HepG2 (cell line): Measurements from ENCODE around the gene ZNF771. TPM values are rescaled to one million over a fixed set of nuclear protein-coding genes. Genes with fewer than 3 reads are reported as not detected.

ENCODE experiments used
- ARNTL ChIP-seq: sonication (generic); formaldehyde crosslinking; IDR thresholded peaks from 2 replicates; pipeline ENCODE4 v1.4.0; 2020; ENCODE audit warnings: mild to moderate bottlenecking, missing genetic modification reagents
- CBX2 ChIP-seq, 2 experiments: fragments of 200-600 bp in 1 of 2; sonication (generic); formaldehyde crosslinking in 1 of 2; IDR thresholded peaks; 2 replicates each; pipeline versions ENCODE4 v1.7.0 to v1.8.1; 2018 to 2022; ENCODE audit warnings: low read depth in 2 of 2, low read length in 1 of 2, mild to moderate bottlenecking in 1 of 2, missing genetic modification reagents in 1 of 2
- CHCHD3 ChIP-seq: sonication (generic); formaldehyde crosslinking; IDR thresholded peaks from 2 replicates; pipeline ENCODE4 v1.8.0; 2022; ENCODE audit warnings: mild to moderate bottlenecking, missing genetic modification reagents, moderate library complexity
- DRAP1 ChIP-seq: IDR thresholded peaks from 2 replicates; pipeline ENCODE4 v1.6.1; 2016; ENCODE audit warnings: missing genetic modification reagents, missing compliant biosample characterization
- KDM1A ChIP-seq: IDR thresholded peaks from 2 replicates; pipeline ENCODE4 v1.6.1; 2016; ENCODE audit warnings: missing compliant biosample characterization
- MTA3 ChIP-seq: sonication (generic); formaldehyde crosslinking; IDR thresholded peaks from 2 replicates; pipeline ENCODE4 v1.4.0; 2020; ENCODE audit warnings: missing genetic modification reagents
- NCOA5 ChIP-seq: sonication (generic); formaldehyde crosslinking; IDR thresholded peaks from 2 replicates; pipeline ENCODE4 v1.4.0; 2020; ENCODE audit warnings: missing genetic modification reagents
- SOX6 ChIP-seq, 2 experiments: fragments of 450-650 bp in 1 of 2; sonication (generic) in 1 of 2; formaldehyde crosslinking in 1 of 2; IDR thresholded peaks; 2 replicates each; pipeline versions ENCODE4 v1.4.0 to v1.6.1; 2017 to 2020; ENCODE audit warnings: antibody characterized with exemption in 1 of 2, mild to moderate bottlenecking in 1 of 2, missing genetic modification reagents in 1 of 2
- TARDBP ChIP-seq: sonication (generic); formaldehyde crosslinking; IDR thresholded peaks from 2 replicates; pipeline ENCODE4 v1.8.0; 2022; ENCODE audit warnings: mild to moderate bottlenecking, missing genetic modification reagents
- TFDP1 ChIP-seq: IDR thresholded peaks from 2 replicates; pipeline ENCODE4 v1.6.1; 2016; ENCODE audit warnings: missing compliant biosample characterization, missing genetic modification reagents, borderline replicate concordance
- THAP9 ChIP-seq: sonication (generic); formaldehyde crosslinking; IDR thresholded peaks from 2 replicates; pipeline ENCODE4; 2020; ENCODE audit warnings: missing genetic modification reagents, mild to moderate bottlenecking, borderline replicate concordance
- ZBTB38 ChIP-seq: sonication (generic); formaldehyde crosslinking; IDR thresholded peaks from 2 replicates; pipeline ENCODE4 v1.5.1; 2020; ENCODE audit warnings: mild to moderate bottlenecking, missing genetic modification reagents
- ZFP36 ChIP-seq: fragments of 150-350 bp; IDR thresholded peaks from 2 replicates; pipeline ENCODE4 v1.6.1; 2018; ENCODE audit warnings: borderline replicate concordance, low read length, low read depth; ENCODE audit not compliant: partially characterized antibody
- ZNF10 ChIP-seq: sonication (generic); formaldehyde crosslinking; IDR thresholded peaks from 2 replicates; pipeline ENCODE4 v1.4.0; 2020; ENCODE audit warnings: mild to moderate bottlenecking, low read depth, missing genetic modification reagents, borderline replicate concordance
- polyA plus RNA-seq, 8 experiments: library from polyadenylated mRNA; depleted of rRNA in 3 of 8; stranded (reverse) in 7 of 8; unstranded in 1 of 8; fragments of >200 nt; fragmentation: Illumina TruSeq in 4 of 8; extraction: Trizol in 4 of 8; gene quantifications; 2 replicates each; pipeline versions ENCODE4 v1.2.1 to v1.2.3, GENCODE V29; 2011 to 2016; ENCODE audit warnings: low read depth in 4 of 8, missing spikeins in 1 of 8, mixed read lengths in 1 of 8; ENCODE audit not compliant: insufficient read depth in 1 of 8
- total RNA-seq, 5 experiments: library from RNA; depleted of rRNA; stranded (reverse); fragments of >200 nt; fragmentation: Illumina TruSeq; extraction: Trizol; gene quantifications; 2 replicates each; pipeline ENCODE4 v1.2.3, GENCODE V29; 2016; ENCODE audit warnings: low read depth in 1 of 5
- TF ChIP-seq, protein P1 (sequence below): sonication (generic); formaldehyde crosslinking; IDR thresholded peaks from 2 replicates; pipeline ENCODE4 v1.4.0; 2020; ENCODE audit warnings: missing genetic modification reagents
- TF ChIP-seq, protein P2 (sequence below): sonication (generic); formaldehyde crosslinking; IDR thresholded peaks from 2 replicates; pipeline ENCODE4 v1.4.0; 2020; ENCODE audit warnings: mild to moderate bottlenecking, low read depth, missing genetic modification reagents

Gene ZNF771
- total and polyA plus RNA-seq, 2 of the 13 experiments (the other 11 are each of a cell fraction or from before 2014, with no cell fraction given), result 5.0 to 11.8 TPM

DNA sequence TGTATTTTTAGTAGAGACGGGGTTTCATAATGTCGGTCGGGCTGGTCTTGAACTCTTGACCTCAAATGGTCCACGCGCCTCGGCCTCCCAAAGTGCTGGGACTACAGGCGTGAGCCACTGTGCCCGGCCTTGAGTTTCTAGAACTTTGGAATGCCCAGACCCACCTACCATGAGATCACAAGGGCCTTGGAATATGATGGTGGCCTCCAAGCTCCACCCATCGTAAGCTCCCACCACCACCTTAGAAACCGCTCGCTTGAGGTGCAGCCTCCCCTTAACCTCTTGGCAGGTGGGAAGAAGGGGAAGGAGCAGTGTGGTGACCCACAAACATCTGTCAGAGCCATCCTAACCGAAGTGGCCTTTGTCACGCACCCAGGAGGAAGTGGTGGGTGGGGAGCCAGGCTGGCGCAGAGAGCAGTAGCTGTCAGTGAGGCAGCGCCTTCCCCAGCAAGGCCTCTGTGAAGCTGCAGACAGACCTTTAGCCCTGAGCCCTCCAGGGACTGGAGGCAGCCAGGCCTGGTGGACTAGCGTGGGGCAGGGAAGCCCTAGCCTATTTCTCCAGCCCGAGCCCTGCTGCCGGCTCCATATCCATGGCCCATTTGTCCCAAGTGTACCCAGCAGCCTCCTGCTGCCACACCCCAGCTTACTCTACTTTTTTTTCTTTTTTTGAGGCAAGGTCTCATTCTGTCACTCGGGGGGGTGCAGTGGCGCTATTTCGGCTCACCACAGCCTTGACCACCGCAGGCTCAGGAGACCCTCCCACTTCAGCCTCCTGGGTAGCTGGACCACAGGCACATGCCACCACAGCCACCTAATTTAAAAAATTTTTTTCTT is 51.4 kb downstream of the ZNF771 start (continued):
- TF ChIP-seq CBX2 (IDR thresholded peaks at IDR 0.05; ENCODE audit: low read depth, low read length), result no peak
- TF ChIP-seq CBX2 (CRISPR knock-in tag; IDR thresholded peaks at IDR 0.05; ENCODE audit: low read depth), result no peak
- no peak for TF ChIP-seq KDM1A (CRISPR knock-in tag)
- TF ChIP-seq THAP9 (CRISPR knock-in tag), result peak; percentile 59; the same call in 1 of the 2 replicates
- no peak for TF ChIP-seq SOX6 (IDR thresholded peaks at IDR 0.05)
- TF ChIP-seq SOX6 (CRISPR knock-in tag; IDR thresholded peaks at IDR 0.05), result peak; percentile 66
- TF ChIP-seq, protein P1, sequence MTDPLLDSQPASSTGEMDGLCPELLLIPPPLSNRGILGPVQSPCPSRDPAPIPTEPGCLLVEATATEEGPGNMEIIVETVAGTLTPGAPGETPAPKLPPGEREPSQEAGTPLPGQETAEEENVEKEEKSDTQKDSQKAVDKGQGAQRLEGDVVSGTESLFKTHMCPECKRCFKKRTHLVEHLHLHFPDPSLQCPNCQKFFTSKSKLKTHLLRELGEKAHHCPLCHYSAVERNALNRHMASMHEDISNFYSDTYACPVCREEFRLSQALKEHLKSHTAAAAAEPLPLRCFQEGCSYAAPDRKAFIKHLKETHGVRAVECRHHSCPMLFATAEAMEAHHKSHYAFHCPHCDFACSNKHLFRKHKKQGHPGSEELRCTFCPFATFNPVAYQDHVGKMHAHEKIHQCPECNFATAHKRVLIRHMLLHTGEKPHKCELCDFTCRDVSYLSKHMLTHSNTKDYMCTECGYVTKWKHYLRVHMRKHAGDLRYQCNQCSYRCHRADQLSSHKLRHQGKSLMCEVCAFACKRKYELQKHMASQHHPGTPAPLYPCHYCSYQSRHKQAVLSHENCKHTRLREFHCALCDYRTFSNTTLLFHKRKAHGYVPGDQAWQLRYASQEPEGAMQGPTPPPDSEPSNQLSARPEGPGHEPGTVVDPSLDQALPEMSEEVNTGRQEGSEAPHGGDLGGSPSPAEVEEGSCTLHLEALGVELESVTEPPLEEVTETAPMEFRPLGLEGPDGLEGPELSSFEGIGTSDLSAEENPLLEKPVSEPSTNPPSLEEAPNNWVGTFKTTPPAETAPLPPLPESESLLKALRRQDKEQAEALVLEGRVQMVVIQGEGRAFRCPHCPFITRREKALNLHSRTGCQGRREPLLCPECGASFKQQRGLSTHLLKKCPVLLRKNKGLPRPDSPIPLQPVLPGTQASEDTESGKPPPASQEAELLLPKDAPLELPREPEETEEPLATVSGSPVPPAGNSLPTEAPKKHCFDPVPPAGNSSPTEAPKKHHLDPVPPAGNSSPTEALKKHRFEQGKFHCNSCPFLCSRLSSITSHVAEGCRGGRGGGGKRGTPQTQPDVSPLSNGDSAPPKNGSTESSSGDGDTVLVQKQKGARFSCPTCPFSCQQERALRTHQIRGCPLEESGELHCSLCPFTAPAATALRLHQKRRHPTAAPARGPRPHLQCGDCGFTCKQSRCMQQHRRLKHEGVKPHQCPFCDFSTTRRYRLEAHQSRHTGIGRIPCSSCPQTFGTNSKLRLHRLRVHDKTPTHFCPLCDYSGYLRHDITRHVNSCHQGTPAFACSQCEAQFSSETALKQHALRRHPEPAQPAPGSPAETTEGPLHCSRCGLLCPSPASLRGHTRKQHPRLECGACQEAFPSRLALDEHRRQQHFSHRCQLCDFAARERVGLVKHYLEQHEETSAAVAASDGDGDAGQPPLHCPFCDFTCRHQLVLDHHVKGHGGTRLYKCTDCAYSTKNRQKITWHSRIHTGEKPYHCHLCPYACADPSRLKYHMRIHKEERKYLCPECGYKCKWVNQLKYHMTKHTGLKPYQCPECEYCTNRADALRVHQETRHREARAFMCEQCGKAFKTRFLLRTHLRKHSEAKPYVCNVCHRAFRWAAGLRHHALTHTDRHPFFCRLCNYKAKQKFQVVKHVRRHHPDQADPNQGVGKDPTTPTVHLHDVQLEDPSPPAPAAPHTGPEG (CRISPR knock-in tag), result no peak
- peak; percentile 31; the same call in 1 of the 2 replicates for TF ChIP-seq DRAP1 (CRISPR knock-in tag)
- TF ChIP-seq CHCHD3 (CRISPR knock-in tag), result peak; percentile 58; the same call in 1 of the 2 replicates
- no peak for TF ChIP-seq MTA3 (CRISPR knock-in tag)
- 0 out of 2 replicates have a peak, but pooled peaks have one; percentile 31 for TF ChIP-seq TFDP1 (CRISPR knock-in tag)
- TF ChIP-seq ARNTL (CRISPR knock-in tag), result 0 out of 2 replicates have a peak, but pooled peaks have one; percentile 51
- TF ChIP-seq TARDBP, result peak; percentile 80; the same call in 1 of the 2 replicates
- TF ChIP-seq NCOA5 (CRISPR knock-in tag), result no peak
- TF ChIP-seq, protein P2, sequence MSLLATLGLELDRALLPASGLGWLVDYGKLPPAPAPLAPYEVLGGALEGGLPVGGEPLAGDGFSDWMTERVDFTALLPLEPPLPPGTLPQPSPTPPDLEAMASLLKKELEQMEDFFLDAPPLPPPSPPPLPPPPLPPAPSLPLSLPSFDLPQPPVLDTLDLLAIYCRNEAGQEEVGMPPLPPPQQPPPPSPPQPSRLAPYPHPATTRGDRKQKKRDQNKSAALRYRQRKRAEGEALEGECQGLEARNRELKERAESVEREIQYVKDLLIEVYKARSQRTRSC (CRISPR knock-in tag), result no peak
- TF ChIP-seq ZNF10 (CRISPR knock-in tag), result no peak
- no peak for TF ChIP-seq ZFP36
- TF ChIP-seq ZBTB38 (CRISPR knock-in tag), result peak; percentile 97
